NCI-H345 (cell line): Measurements from ENCODE around the gene GEN1.

Experiments
- DNase-seq: peaks from one replicate; lab custom pipeline; 2025; lab: John Stamatoyannopoulos, UW

The GEN1 gene

DNA sequence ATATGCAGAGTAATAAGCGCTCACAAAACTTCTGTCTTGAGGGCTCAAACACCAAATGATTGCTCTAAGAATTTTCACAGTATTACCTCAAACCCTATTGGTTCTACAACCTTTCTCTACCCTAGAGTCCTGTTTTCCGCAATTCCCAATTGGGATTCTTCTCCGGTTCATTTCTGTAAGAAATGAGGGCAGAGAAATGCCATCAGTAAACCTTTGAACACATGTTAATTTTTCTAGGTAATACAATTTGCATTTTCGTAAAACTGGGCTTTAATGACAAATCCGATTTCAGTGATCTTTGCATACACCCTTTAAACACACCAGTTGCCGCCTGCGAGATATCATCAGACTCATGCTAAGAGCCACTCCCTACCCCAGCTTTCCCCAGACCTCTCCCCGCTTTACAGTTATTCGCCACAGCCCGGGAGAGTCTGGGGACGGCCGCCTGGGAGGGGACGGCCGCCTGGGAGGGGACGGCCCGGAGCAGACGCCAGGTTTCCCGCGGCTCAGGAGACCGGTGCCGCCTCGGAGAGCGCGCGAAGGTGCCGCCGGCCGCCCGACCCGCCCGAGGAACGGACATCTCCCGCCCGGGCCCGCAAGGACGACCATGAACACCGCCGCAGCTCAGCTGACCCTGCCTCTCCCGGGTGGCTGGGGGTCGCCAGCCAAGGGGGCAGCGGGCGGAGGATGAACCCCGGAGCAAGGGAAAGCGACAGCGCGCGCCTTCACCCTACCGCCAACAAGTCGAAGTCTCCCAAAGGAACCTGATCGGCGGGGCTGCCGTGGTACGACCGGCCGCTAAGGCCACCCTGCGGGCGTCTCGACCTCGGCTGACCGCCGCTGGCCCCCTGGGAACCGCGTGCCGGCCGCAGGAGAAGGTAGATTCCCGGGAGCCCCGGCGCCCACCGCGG is 791 bp upstream of the GEN1 start:
- peak; percentile 46 for DNase-seq

DNA sequence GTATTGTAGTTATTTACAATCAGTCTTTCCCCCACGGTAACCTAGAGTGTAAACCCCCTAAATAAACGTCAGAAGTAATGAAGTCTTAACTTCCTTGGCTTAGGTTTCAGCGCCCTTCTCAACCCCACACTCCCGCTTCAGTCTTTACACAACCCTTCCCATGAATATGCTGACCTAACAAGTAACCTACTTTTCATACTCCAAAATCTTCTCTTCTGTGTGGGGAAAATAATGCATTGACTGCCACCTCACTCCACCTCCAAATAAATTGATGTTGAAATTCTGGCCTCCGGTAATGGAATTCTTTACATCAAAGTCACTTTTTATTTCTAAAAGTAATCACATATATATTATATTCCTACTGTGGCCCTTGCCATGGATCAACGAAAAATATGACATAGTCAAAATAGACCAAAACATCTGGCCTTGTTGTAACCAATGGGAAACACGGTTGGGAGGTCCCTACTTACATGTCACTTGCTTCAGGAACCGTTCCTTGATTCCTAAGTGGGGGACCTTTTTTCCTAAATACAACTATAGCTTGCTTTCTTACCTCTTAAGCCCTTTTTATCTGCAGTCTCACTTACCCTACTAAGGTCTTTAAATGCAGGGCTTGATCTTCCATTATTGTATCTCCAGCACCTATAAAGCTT is 961 bp downstream of the GEN1 start:
- no peak for DNase-seq

DNA sequence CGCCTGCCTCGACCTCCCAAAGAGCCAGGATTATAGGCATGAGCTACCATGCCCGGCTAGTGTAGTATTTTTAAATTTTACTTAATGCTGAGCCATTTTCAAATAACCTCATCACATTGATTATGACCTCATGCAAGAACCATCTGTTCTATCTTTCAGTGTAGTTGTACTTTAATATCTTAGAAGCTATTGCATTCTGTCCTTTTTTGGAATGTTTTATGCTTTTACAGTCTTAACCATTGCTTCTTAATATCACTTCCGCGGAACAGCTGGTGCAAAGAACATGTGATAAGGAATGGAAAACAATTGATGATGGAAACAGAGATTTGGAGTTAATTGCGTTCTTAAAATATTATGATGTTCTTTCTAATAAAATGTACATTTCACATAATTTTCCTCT is 2.7 kb downstream of the GEN1 start:
- DNase-seq: no peak

GRCh38 chr2:17757321-17757720 is 3.4 kb downstream of the GEN1 start:
- no peak for DNase-seq

DNA sequence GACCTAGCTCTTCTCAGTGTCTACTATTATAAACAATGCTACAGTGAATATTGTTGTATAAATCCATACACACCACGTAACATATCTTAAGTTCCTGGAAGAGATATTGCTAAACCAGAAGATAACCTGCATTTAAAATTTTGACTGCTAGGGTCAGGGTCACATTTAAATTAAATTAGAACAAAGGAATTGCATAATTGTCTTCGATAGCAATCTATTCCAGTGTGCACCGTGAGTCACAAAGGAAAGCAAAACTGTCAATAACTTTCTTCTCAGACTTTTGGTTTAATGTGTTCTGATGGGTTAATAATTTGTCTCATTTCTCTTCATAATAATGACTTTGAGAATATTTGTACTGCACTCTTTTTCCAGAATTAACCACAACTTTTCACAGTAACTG is 4.2 kb downstream of the GEN1 start:
- DNase-seq: no peak

- no peak for DNase-seq
These were observed 5.9 kb downstream of the GEN1 start for GRCh38 chr2:17759805-17760204.

DNA sequence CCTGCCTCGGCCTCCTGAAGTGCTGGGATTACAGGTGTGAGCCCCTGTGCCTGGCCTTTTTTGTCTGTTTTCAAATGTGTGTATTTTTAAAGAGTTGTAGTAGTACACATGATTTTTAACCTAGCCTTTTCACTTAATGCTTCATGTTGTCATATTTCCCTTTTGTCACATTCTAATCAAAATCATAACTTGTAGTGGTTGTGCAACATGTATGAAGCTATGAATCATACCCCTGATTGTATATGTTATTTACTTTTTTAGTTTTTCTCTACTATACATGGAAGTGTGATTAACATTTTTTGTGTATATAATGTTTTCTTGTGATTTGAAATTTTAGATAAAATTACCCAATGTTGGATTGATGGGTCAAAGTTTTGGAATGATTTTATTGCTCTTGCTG is 8.5 kb downstream of the GEN1 start:
- DNase-seq: no peak

GRCh38 chr2:17763641-17764333 is 9.8 kb downstream of the GEN1 start:
- no peak for DNase-seq

DNA sequence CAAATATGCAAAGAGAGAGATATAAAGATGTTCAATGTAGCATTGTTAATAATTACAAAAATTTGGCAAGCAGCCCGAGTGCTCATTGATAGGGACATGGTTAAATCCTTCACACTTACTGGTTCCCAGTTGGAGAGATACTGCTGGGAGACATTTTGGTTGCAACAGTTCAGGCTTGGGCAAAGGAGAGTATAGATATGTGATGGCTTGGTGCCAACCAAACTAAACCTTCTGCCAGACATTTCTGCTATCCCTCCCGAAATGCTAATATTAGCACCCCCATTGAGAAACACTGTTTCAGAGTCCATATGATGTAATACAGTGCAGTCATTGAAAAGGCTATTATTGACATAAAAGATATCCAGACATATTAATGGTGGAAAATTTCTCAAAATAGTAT is 11.5 kb downstream of the GEN1 start:
- DNase-seq: no peak

DNA sequence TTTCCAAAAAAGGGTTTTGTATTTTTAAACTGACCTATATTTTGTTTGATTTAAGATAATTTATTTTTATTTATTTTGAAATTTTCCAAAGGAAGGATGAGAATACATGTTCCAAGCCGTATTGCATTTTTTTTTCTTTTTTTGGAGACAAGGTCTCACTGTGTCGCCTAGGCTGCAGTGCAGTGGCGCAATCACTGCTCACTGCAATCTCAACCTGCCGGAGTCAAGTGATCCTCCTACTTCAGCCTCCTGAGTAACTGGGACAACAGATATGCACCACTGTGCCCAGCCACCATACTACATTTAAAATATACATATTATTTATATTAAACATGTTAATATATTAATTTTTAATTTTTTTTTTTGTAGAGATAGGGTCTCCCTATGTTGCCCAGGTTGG is 15.0 kb downstream of the GEN1 start:
- DNase-seq: no peak

- DNase-seq: no peak
These were observed 18.0 kb downstream of the GEN1 start for GRCh38 chr2:17771956-17772355.

GRCh38 chr2:17772532-17772931 is 18.6 kb downstream of the GEN1 start:
- DNase-seq: no peak

DNA sequence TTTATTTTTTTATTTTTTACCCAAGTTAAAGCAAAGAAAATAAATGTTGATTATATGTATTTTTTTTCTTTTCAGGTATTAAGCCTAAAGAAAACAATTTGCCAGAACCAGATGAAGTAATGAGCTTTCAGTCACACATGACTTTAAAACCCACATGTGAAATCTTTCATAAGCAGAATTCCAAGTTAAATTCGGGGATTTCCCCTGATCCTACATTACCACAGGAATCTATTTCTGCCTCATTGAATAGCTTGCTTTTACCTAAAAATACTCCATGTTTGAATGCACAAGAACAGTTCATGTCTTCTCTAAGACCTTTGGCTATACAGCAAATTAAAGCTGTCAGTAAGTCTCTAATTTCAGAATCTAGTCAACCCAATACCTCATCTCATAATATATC is 26.6 kb downstream of the GEN1 start:
- DNase-seq: no peak

GRCh38 chr2:17781482-17781881 is 27.5 kb downstream of the GEN1 start:
- DNase-seq: no peak

- no peak for DNase-seq
These were observed 32.8 kb downstream of the GEN1 start for GRCh38 chr2:17786727-17787126.

DNA sequence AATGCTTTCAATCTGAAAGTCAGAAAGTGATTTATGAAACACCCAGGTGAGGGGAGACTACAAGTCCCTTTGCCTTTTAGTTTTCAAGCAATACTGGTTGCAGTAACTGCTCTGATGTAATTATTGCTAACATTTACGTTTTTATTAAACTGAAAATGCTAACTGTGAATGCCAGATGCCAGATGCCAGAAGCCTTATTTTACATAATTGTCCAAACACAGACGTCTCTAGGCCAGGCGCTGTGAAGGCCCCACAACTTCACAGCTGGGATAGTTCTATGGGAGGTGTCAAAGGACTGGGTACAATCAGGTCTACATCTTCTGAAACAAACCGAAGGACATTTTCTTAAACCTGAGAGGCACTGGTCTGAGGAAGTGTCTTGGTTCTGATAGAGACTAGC is 34.8 kb downstream of the GEN1 start:
- DNase-seq: no peak

- no peak for DNase-seq
These were observed 36.6 kb downstream of the GEN1 start for GRCh38 chr2:17790536-17790935.

GRCh38 chr2:17791121-17791816 is 37.3 kb downstream of the GEN1 start:
- no peak for DNase-seq

GRCh38 chr2:17791817-17792130 is 37.8 kb downstream of the GEN1 start:
- no peak for DNase-seq

GRCh38 chr2:17792515-17792914 is 38.6 kb downstream of the GEN1 start:
- no peak for DNase-seq

GRCh38 chr2:17793296-17793695 is 39.4 kb downstream of the GEN1 start:
- no peak for DNase-seq

DNA sequence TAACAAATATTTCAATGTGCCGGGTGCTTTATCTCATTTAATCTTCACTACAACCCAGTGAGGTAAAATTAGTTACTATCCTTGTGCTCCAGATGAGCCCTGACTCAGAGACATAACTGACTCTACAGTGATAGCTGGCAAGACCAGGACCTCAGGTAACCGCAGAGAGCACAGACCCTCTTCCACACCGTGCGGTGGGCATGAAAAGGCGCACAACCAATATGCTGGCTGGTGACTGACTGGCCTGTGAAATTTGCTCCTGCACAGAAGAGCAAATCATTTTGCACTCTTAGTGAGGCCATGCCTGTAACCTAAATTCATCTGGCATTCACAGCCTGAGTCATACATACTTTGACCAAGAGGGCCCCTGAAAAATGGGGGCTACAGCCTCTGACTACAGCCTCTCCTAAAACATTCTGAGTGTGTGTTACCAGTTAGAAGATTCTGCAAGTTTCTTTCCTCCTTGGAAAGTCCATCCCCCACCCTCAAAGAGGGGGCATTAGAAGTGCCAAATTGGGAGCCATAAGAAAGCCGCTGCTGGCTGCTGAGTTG is 39.9 kb downstream of the GEN1 start:
- DNase-seq: no peak
